NOMO-1 treated with dmso at 0.1 percent for 144 hours (cell line): Measurements from ENCODE around the gene PRSS16.
"Not testable (repeated sequence)": the region's sequence is repeated elsewhere in the genome, so short reads cannot be mapped to it uniquely, and the experiment has no call there.

Experiments
- DNase-seq: peaks from one replicate; lab custom pipeline; 2025; ENCODE audit not compliant: unreplicated experiment; lab: John Stamatoyannopoulos, UW

Gene PRSS16

DNA sequence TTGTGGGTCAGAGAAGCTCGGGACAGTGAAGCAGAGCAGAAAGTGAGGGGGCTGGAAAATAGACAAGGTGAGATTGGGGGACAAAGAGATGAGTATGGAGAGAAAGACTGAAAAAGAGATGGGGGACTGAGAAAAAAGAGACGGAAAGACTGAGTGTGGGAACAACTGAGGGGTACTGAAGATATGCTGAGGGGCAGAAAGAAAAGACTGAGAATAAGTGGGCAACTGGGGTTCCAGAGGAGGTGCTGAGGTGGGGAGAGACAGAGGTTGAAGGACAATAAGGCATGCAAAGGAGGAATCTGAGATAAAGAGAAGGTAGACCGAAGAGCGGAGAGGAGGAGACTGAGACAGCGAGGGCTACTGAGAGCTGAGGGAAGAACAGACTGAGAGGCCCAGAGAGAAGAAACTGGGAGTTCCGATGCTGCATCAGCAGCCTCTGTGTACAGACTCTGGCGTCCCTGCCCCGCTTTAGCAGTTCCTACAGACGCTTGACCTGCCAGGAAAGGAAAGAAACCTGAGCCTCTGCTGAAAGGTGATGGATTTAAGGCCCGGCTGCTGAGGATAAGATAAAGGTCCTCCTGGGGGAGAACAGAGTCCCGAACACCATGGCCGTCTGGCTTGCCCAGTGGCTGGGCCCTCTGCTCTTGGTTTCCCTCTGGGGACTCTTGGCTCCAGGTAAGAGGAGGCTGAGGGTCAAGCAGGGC lies at the start of gene PRSS16:
PRSS16 (plus strand) TSS at position 569 of the 704 bp plus-strand sequence; CDS start at position 606, 37 bp downstream.
- DNase-seq: no peak

DNA sequence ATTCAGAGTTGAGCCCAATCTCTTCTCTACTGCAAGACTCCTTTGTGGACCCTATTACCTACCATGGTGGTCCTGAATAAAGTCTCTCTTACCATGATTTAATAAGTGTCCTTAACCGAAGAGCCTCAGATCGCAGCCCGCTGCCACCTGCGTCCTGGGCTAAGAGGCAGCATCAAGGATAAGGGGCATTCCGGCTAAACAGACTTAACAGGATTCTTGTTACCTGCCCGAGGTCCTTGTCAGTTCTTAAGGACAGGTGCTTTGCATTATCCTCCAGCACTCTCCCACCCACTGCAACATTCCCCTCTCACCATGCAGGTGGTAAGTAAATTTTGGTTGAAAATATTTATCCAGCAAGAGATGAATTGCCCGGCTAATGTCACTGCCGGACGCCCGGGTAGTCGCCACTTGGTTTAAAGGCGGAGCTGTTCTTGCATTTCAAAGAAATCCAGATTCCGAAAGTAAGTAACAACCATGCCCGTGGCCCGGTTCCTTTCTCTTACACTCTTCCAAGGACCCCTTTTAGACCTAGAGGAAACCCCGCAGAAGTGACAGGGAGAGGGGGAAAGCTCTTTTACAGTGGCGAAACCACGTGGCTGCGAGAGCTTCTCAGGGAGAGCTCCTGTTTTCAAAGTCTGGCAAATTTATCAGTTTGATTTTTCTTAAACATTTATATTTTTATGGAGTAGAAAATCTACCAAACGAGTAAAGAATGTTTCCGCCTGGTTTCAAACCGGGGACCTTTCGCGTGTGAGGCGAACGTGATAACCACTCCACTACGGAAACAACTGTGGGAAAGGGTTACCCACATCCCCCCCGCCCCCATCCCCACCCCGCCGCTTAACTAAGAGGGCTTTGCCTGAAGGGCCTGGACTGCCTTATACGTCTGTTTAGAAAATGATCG lies 41.9 kb upstream of the PRSS16 start:
- no peak for DNase-seq

- no peak for DNase-seq
Observed at GRCh38 chr6:27206806-27207205, 40.7 kb upstream of the PRSS16 start.

DNA sequence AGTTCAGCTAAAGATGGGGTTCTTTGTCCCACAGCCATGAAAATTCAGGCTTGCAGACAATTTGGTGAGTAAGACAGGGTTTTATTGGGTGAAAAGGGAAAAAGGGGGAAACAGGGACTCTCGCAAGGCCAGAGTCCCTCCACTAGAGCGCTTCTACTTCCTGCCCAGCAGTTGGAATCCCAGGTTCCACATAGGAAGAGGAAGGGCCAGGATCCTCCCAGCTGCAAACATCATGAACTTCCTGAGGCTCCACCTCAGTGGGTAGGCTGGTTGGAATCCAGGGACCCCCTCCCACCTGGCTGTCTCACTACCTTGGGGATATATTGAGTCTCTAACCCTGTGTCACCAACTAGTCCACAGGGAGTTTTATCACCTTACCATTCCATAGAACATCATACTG lies 39.5 kb upstream of the PRSS16 start:
- no peak for DNase-seq

- DNase-seq: no peak
Observed at GRCh38 chr6:27209196-27209595, 38.3 kb upstream of the PRSS16 start.

DNA sequence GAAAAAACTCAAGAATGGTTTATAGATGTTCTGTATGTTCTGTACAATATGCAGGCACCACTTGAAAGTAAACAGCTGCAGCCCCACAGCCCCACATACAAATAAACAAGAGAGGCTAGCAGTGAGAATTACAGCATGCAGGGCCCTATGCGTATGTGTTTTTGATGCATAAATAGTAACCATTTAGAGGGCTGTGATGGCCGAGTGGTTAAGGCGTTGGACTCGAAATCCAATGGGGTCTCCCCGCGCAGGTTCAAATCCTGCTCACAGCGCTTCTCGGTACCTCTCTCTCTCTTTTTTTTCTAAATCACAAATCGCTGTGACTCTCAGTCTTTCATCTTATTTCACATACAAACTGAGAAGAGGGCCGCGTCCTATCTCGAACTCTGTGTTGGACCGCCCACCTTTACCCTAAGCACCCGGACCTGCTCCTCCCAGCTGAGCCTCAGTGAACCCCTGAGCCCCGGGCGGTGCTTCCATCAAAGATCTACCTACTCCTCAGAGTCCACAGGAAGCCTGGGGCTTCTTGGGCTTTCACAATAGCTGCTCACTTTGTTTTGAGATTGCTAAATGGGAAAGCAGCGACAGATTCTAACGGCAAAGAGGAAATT lies 37.7 kb upstream of the PRSS16 start:
- no peak for DNase-seq

- DNase-seq: not testable (repeated sequence)
Observed at GRCh38 chr6:27213091-27213517, 34.4 kb upstream of the PRSS16 start.

DNA sequence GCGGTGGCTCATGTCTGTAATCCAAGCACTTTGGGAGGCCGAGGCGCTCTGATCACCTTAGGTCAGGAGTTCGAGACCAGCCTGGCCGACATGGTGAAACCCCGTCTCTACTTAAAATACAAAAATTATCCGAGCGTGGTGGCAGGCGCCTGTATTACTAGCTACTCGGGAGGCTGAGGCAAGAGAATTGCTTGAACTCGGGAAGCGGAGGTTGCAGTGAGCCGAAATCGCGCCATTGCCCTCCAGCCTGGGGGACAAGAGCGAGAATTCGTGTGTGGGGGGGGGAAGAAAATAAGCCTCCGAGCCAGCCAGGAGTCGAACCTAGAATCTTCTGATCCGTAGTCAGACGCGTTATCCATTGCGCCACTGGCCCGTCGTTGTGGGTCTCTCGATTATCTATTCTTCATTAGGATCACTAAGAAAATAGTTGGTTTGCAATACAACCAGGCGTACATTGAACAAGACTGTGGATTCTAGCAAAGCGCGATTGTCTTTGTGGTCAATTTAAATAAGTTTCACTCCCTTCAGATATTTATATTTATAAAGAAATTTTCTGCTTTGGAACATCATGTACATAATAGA lies 33.9 kb upstream of the PRSS16 start:
- no peak for DNase-seq

DNA sequence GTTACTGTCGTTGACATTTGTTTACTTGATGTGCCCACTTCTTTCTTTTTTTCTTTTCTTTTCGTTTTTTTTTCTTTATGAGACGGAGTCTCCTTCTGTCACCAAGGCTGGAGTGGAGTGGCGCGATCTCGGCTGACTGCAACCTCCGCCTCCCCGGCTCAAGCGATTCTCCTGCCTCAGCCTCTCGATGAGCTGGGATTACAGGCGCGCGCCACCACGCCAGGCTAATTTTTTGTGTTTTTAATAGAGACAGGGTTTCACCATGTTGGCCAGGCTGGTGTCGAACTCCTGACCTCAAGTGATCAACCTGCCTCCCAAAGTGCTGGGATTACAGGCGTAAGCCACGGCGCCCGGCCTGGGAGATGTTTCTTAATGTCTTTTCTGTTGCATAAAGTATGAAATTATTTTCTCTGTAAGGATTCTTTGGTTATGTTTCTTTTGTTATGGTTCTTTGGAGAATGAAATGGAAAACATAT lies 33.3 kb upstream of the PRSS16 start:
- no peak for DNase-seq

DNA sequence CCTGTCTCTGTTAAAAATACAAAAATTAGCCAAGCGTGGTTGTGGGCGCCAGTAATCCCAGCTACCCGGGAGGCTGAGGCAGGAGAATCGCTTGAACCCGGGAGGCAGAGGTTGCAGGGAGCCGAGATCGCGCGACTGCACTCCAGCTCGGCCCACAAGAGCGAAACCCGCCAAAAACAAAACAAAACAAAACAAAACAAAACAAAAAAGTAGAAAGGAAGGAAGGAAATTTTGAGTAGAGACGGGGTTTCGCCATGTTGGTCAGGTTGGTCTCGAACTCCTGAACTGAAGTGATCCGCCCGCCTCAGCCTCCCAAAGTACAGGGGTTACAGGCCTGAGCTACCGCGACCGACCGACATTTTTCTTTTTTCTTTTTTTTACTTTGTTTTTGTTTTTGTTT lies 30.6 kb upstream of the PRSS16 start:
- DNase-seq: no peak

DNA sequence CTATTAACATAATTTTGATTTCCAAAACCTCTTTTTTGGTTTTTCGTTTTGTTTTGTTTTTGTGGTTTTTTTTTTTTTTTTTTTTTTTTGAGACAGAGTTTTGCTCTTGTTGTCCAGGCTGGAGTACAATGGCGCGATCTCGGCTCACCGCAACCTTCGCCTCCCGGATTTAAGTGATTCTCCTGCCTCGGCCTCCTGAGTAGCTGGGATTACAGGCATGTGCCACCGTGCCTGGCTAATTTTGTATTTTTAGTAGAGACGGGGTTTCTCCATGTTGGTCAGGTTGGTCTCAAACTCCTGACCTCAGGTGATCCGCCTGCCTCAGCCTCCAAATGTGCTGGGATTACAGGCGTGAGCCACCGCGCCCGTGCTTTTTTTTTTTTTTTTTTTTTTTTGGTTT lies 24.5 kb upstream of the PRSS16 start:
- DNase-seq: not testable (repeated sequence)

DNA sequence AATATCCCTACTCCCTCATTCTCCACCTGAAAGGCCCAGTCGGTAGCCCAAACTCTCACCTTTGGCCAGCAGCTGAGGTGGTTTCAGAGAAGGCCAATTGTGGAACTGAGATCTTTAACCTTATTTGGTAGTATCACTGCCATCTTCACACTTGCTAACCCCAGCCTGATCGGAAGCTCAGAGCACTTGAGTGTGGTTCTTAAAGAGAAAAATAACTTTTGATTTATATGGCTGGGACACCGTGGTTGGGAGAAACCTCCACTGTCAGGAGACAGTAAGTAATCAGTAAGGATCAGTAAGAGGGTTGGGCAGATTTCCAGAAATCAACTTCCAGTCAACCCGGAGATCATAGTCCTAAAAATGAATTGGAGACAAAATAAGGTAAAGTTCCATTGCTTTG lies 22.8 kb upstream of the PRSS16 start:
- no peak for DNase-seq

DNA sequence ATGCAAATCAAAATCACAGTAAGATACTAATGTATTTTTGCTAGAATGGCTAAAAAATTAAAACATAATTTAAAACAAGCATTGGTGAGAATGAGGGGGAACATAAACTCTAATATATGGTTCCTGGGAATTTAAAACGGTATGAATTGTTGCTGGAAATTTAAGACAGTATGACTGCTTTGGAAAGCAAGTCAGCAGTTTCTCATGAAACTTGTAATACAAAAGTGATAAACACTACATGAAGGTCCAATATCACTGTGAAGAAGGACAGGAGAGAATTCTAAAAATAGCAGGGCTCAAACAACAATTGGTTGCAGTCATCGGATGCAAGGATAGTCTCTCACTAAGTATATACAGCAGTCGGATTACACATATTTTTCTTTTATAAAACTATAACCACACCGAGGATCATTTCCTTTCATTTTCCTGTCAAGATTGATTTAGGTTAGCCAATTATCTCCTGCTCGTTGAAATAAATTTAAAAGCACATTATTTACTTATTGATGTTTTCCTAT lies 18.5 kb upstream of the PRSS16 start:
- no peak for DNase-seq

GRCh38 chr6:27230758-27231111 lies 16.8 kb upstream of the PRSS16 start:
- no peak for DNase-seq

GRCh38 chr6:27234576-27234975 lies 12.9 kb upstream of the PRSS16 start:
- no peak for DNase-seq

GRCh38 chr6:27237089-27237803 lies 10.3 kb upstream of the PRSS16 start:
- no peak for DNase-seq

DNA sequence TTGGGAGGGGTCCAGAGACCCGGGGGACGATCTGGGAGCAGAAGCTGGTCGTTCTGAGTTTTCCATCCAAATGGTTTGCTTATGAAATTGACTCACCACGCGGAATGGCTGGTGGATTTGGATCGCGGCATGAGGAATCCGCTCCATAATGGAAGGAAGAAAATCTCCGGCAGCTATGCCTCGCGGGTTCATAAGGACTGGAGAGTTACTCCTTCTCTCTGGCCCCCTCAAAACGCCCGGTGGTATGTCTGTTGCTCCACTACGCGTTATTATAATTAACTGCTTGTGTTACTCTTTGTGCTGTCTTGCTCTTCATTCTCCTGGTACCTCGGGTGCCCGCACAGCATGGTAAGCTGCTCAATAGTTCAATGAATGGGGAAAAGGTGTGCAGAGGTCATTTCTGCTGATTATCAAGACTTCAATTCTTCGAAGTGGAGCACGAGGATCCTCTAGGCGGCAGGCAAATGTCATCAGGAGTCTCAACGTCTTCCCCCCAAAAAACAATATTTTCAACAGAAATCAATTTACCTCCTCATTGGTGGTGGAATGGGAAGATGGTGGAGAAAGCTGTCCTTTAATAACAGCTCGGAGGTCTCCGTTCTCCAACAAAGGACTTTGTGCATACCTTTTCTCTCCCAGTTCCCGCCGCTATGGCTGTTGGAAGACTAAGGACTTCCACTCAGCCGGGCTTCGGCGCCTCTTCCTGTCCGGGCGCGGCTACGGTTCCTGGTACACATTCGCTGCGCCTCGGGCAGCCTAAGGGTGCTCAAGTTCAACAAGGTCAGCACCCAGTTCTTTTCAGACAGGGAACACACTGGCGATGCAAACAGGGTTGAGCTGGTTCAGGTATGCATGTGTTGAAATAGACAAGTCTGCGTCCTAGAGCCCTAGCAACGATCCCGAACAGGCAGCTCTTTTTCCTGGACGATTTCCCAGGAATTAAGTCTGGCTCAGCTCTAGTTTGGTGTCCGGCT lies 9.2 kb upstream of the PRSS16 start:
- DNase-seq: no peak

DNA sequence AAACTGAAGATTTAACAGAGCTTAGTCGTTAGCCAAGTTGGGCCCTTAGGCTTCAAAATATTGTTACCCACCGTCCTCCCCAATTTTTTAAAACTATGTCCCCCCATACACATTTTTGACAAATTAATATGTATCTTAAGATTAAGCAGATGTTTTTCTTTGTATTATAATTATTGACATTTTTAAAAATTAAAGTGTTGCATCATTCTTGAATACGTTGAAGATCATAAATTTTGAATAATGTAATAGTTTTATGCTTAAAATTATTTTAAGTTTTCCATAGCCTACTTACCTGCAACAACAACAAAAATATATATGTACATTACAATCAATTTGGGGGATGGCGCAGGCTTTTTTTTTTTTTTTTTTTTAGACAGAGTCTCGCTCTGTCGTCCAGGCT lies 8.2 kb upstream of the PRSS16 start:
- DNase-seq: no peak

DNA sequence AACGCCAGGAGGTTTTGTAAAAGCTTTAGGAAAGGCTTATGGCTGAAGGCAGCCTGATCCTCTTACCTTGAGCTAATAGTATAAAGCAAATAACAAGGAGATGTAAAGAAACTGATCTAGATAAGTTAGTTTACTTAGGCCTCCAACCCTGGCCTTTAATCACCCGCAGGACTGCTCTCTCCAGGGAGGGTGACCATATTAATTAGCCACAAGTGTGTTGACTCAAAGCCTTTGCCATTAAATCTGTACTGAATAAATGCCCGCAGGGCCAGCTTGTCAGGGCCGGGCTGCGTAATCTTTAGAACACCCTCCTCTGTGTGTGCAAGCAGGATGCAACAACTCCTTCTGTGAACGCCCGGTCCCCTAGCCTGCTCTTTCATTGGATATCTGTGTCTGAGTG lies 6.1 kb upstream of the PRSS16 start:
- no peak for DNase-seq
